Measurements from ENCODE around the gene SREK1IP1. TPM values are rescaled to one million over a fixed set of nuclear protein-coding genes. Genes with fewer than 3 reads are reported as not detected.
A peak's percentile ranks its signal among the peaks of the same experiment; 100 is the strongest.

Gene SREK1IP1
- total RNA-seq, 1 experiment from 2014 or later: 25.5 TPM

GRCh38 chr5:64769855-64770254 lies 1.4 kb upstream of the SREK1IP1 start:
- Histone ChIP-seq H3K4me2 (ENCODE audit: low read length) (peak overlapping the region; percentile 82), H2AFZ (ENCODE audit: low read depth, low read length, poor library complexity, severe bottlenecking) (no peak overlapping the region), H4K20me1 (ENCODE audit: insufficient read depth) (no peaks in the 10 kb centered on the region), H3K4me1 (ENCODE audit: control insufficient read depth in 1 of 2, insufficient read depth in 2 of 2, low read length in 2 of 2) (peaks cover 19 to 27% of the 10 kb centered on the region in 2 experiments; a peak in 3 of 4 replicates), H3K9me3 (ENCODE audit: control insufficient read depth in 1 of 2, insufficient read depth in 1 of 2, low read depth in 1 of 2, low read length in 2 of 2) (no peaks in the 10 kb centered on the region), H3K27ac (ENCODE audit: low read depth, low read length) (no peak overlapping the region), H3K27me3 (ENCODE audit: insufficient read depth, low read length) (no peaks in the 10 kb centered on the region), H3K4me3 (replicated peaks in 1 of 2; ENCODE audit: low read depth in 1 of 2, low read length in 2 of 2) (peak overlapping the region; percentile 88 to 98), H3K9ac (ENCODE audit: low read length) (peak overlapping the region; percentile 87), H3K36me3 (ENCODE audit: control insufficient read depth in 1 of 2, insufficient read depth in 2 of 2, low read length in 2 of 2) (no peaks in the 10 kb centered on the region; a peak in 1 of 4 replicates), H3K9me2 (ENCODE audit: insufficient read depth) (no peaks in the 10 kb centered on the region), H3K79me2 (ENCODE audit: insufficient read depth, low read length) (peaks cover 69% of the 10 kb centered on the region)
- no TSS peak for BruUV-seq (replicated peaks)
- DNase-seq (ENCODE audit: low read depth, low spot score): no peak
- ChIA-PET RAD21 (ENCODE audit: low non-redundant PET in 1 of 2, low total read pairs in 2 of 2, uncharacterized antibody in 2 of 2, unreplicated experiment in 2 of 2) (no interaction called here), CTCF (no interaction called here), POLR2A (no interaction called here)
- intact Hi-C loops (cut with micrococcal nuclease): no loop called here
- TF ChIP-seq ZNF274 (IDR thresholded peaks at IDR 0.05; ENCODE audit: low read depth, low read length) (no peak), CTCF (IDR thresholded peaks at IDR 0.05 in 2 of 3, conservative IDR thresholded peaks at IDR 0.05 in 1 of 3; ENCODE audit: borderline replicate concordance in 1 of 3, insufficient read depth in 1 of 3, low read depth in 2 of 3, low read length in 2 of 3) (no peak)
- no peak for ATAC-seq

- TSS peak; percentile 56 for BruUV-seq (replicated peaks)
- peak overlapping the region; percentile 87 for H2AFZ ChIP-seq (ENCODE audit: low read depth, low read length, poor library complexity, severe bottlenecking)
- ATAC-seq: peak; percentile 30
- H3K4me1 ChIP-seq (ENCODE audit: control insufficient read depth in 1 of 2, insufficient read depth in 2 of 2, low read length in 2 of 2): peaks cover 19 to 27% of the 10 kb centered on the region in 2 experiments; a peak in 3 of 4 replicates
- H4K20me1 ChIP-seq (ENCODE audit: insufficient read depth): no peaks in the 10 kb centered on the region
- DNase-seq (ENCODE audit: low read depth, low spot score): no peak
- peak overlapping the region; percentile 88 to 98 for H3K4me3 ChIP-seq (replicated peaks in 1 of 2; ENCODE audit: low read depth in 1 of 2, low read length in 2 of 2)
- RAD21 ChIA-PET (ENCODE audit: low non-redundant PET in 1 of 2, low total read pairs in 2 of 2, uncharacterized antibody in 2 of 2, unreplicated experiment in 2 of 2): no interaction called here
- peaks cover 88% of the 10 kb centered on the region for H3K79me2 ChIP-seq (ENCODE audit: insufficient read depth, low read length)
- H3K4me2 ChIP-seq (ENCODE audit: low read length): peak overlapping the region; percentile 82
- H3K27me3 ChIP-seq (ENCODE audit: insufficient read depth, low read length): no peaks in the 10 kb centered on the region
- peak overlapping the region; percentile 87 for H3K9ac ChIP-seq (ENCODE audit: low read length)
- CTCF ChIA-PET: no interaction called here
- H3K27ac ChIP-seq (ENCODE audit: low read depth, low read length): peak overlapping the region; percentile 70
- no peaks in the 10 kb centered on the region; a peak in 1 of 4 replicates for H3K36me3 ChIP-seq (ENCODE audit: control insufficient read depth in 1 of 2, insufficient read depth in 2 of 2, low read length in 2 of 2)
- POLR2A ChIA-PET: interaction anchor here (0.5 kb wide), 1 partner anchor 8 kb away, joined by 3 read pairs; no protein-coding TSS in a partner anchor
- H3K9me3 ChIP-seq (ENCODE audit: control insufficient read depth in 1 of 2, insufficient read depth in 1 of 2, low read depth in 1 of 2, low read length in 2 of 2): no peaks in the 10 kb centered on the region
- no peak for TF ChIP-seq ZFX (IDR thresholded peaks at IDR 0.05)
- TF ChIP-seq SIN3A (IDR thresholded peaks at IDR 0.05; ENCODE audit: low read depth): no peak
- TF ChIP-seq JUND (IDR thresholded peaks at IDR 0.05): no peak
- no peak for TF ChIP-seq FOSL1 (IDR thresholded peaks at IDR 0.05; ENCODE audit: low read depth)
- TF ChIP-seq CEBPB (IDR thresholded peaks at IDR 0.05; ENCODE audit: low read depth): no peak
- TF ChIP-seq SP1 (IDR thresholded peaks at IDR 0.05; ENCODE audit: low read depth): no peak
- no peaks in the 10 kb centered on the region for H3K9me2 ChIP-seq (ENCODE audit: insufficient read depth)
- intact Hi-C loops (cut with micrococcal nuclease): no loop called here
Measured at GRCh38 chr5:64767959-64768357, 533 bp downstream of the SREK1IP1 start.
